ENCODE data around the gene GSTP1. TPM values are rescaled to one million over a fixed set of nuclear protein-coding genes. Genes with fewer than 3 reads are reported as not detected.

The GSTP1 gene
- total RNA-seq, 1 donor from 2014 or later: 696 TPM

- Mint-ChIP-seq H3K36me3 (ENCODE audit: low read depth, unreplicated experiment) (peaks cover 8% of the 10 kb centered on the region), H3K4me1 (ENCODE audit: unreplicated experiment) (no peaks in the 10 kb centered on the region), H3K27me3 (ENCODE audit: unreplicated experiment) (peaks cover 12% of the 10 kb centered on the region), H3K27ac (ENCODE audit: unreplicated experiment) (no peak overlapping the region), H3K4me3 (ENCODE audit: unreplicated experiment) (no peak overlapping the region), H3K9me3 (ENCODE audit: unreplicated experiment) (no peaks in the 10 kb centered on the region)
- DNase-seq (ENCODE audit: low spot score): peak; percentile 77
- TF ChIP-seq CTCF (IDR thresholded peaks at IDR 0.05; ENCODE audit: unreplicated experiment): peak; percentile 84
These were observed 30.5 kb downstream of the GSTP1 start for GRCh38 chr11:67613960-67614715.

GRCh38 chr11:67614730-67615714 is 31.4 kb downstream of the GSTP1 start:
- Mint-ChIP-seq H3K4me1 (ENCODE audit: unreplicated experiment) (peaks cover 4% of the 10 kb centered on the region), H3K27ac (ENCODE audit: unreplicated experiment) (no peak overlapping the region), H3K9me3 (ENCODE audit: unreplicated experiment) (no peaks in the 10 kb centered on the region), H3K4me3 (ENCODE audit: unreplicated experiment) (no peak overlapping the region), H3K27me3 (ENCODE audit: unreplicated experiment) (peaks cover 12% of the 10 kb centered on the region), H3K36me3 (ENCODE audit: low read depth, unreplicated experiment) (peaks cover 4% of the 10 kb centered on the region)
- peak; percentile 77 for DNase-seq (ENCODE audit: low spot score)
- TF ChIP-seq CTCF (IDR thresholded peaks at IDR 0.05; ENCODE audit: unreplicated experiment): peak; percentile 27

GRCh38 chr11:67615728-67616430 is 32.3 kb downstream of the GSTP1 start:
- Mint-ChIP-seq H3K36me3 (ENCODE audit: low read depth, unreplicated experiment) (peaks cover 4% of the 10 kb centered on the region), H3K4me1 (ENCODE audit: unreplicated experiment) (peaks cover 6% of the 10 kb centered on the region), H3K9me3 (ENCODE audit: unreplicated experiment) (no peaks in the 10 kb centered on the region), H3K27me3 (ENCODE audit: unreplicated experiment) (peaks cover 12% of the 10 kb centered on the region), H3K4me3 (ENCODE audit: unreplicated experiment) (no peak overlapping the region), H3K27ac (ENCODE audit: unreplicated experiment) (no peak overlapping the region)
- TF ChIP-seq CTCF (IDR thresholded peaks at IDR 0.05; ENCODE audit: unreplicated experiment): no peak
- no peak for DNase-seq (ENCODE audit: low spot score)

- H3K9me3 Mint-ChIP-seq (ENCODE audit: unreplicated experiment): no peaks in the 10 kb centered on the region
- peaks cover 4% of the 10 kb centered on the region for H3K36me3 Mint-ChIP-seq (ENCODE audit: low read depth, unreplicated experiment)
- no peak overlapping the region for H3K4me3 Mint-ChIP-seq (ENCODE audit: unreplicated experiment)
- DNase-seq (ENCODE audit: low spot score): no peak
- peaks cover 12% of the 10 kb centered on the region for H3K4me1 Mint-ChIP-seq (ENCODE audit: unreplicated experiment)
- H3K27me3 Mint-ChIP-seq (ENCODE audit: unreplicated experiment): peaks cover 12% of the 10 kb centered on the region
- no peak overlapping the region for H3K27ac Mint-ChIP-seq (ENCODE audit: unreplicated experiment)
- TF ChIP-seq CTCF (IDR thresholded peaks at IDR 0.05; ENCODE audit: unreplicated experiment): no peak
These were observed 33.0 kb downstream of the GSTP1 start for GRCh38 chr11:67616431-67617242.

All from endothelial cell (in vitro differentiated cells).